ENCODE measurements around the gene CDH4.

CDH4 gene

DNA sequence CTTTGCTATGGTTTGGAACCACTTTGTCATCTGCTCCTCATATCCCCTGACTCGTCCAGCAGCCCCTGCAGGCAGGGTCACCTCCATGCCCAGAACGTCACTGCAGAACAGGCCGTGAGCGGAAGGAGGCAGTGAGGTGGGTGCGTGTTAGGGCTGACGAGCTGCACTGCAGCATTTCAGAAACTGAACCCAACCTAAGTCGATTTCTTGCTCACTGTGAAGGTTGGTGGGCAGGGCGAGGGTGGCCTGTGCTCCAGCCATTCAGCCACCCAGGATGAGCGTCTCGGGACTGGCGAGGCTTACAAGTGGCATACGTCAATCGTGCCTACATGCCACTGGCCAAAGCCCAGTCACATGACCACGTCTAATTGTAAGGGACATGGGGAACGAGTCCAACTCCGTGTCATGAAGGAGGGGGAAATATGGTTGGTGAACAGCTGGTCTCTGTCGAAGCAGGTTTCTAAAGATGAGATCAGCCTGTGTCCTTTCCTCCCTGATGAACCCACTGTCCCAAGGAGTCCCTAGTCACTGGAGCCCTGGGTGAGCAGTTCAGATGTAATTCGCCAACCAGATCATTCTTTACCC lies 524.5 kb downstream of the CDH4 start:
- no peak overlapping the region for H3K9ac ChIP-seq (ENCODE audit: low read length)
- H3K36me3 ChIP-seq (ENCODE audit: control insufficient read depth, insufficient read depth, low read length): no peaks in the 10 kb centered on the region
- no peak overlapping the region for H3K4me3 ChIP-seq (ENCODE audit: low read depth, low read length)
- peaks cover 23% of the 10 kb centered on the region for H3K27me3 ChIP-seq (ENCODE audit: control insufficient read depth, insufficient read depth, low read length)
- no peaks in the 10 kb centered on the region for H3K4me1 ChIP-seq (ENCODE audit: control insufficient read depth, insufficient read depth, low read length)
- H3K9me3 ChIP-seq (ENCODE audit: control insufficient read depth, insufficient read depth, low read depth, low read length): 0 out of 2 replicates have a peak, but pooled peaks cover 1% of the 10 kb centered on the region
- no peak overlapping the region for H3K27ac ChIP-seq (ENCODE audit: low read depth, low read length)

- Histone ChIP-seq H3K4me3 (ENCODE audit: low read depth, low read length) (no peak overlapping the region), H3K27ac (ENCODE audit: low read depth, low read length) (no peak overlapping the region), H3K27me3 (ENCODE audit: control insufficient read depth, insufficient read depth, low read length) (peaks cover 23% of the 10 kb centered on the region), H3K9me3 (ENCODE audit: control insufficient read depth, insufficient read depth, low read depth, low read length) (0 out of 2 replicates have a peak, but pooled peaks cover 3% of the 10 kb centered on the region), H3K9ac (ENCODE audit: low read length) (no peak overlapping the region), H3K36me3 (ENCODE audit: control insufficient read depth, insufficient read depth, low read length) (no peaks in the 10 kb centered on the region), H3K4me1 (ENCODE audit: control insufficient read depth, insufficient read depth, low read length) (no peaks in the 10 kb centered on the region)
Measured at GRCh38 chr20:61777773-61778494, 525.9 kb downstream of the CDH4 start.

DNA sequence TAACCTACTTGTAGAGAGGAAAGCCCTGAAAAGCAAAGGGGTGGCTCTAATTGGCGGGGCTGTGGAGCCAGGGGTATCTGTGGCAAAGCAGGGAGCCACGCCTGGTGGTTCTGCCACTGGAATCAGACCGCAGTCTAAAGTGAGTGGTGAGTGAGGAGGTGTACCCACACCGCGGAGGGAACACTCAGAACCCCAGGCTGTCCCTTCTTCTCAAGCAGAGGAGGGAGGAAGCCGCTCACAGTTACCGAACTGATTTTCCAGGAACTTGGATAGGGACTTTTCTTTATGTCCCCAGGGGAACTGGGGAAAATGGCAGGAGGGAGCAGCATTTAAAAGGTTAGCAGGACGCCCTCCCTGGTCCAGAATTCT lies 526.4 kb downstream of the CDH4 start:
- H3K36me3 ChIP-seq (ENCODE audit: control insufficient read depth, insufficient read depth, low read length): no peaks in the 10 kb centered on the region

GRCh38 chr20:61779176-61779965 lies 527.3 kb downstream of the CDH4 start:
- Histone ChIP-seq H3K4me3 (ENCODE audit: low read depth, low read length) (no peak overlapping the region), H3K9me3 (ENCODE audit: control insufficient read depth, insufficient read depth, low read depth, low read length) (0 out of 2 replicates have a peak, but pooled peaks cover 3% of the 10 kb centered on the region), H3K27ac (ENCODE audit: low read depth, low read length) (no peak overlapping the region), H3K4me1 (ENCODE audit: control insufficient read depth, insufficient read depth, low read length) (no peaks in the 10 kb centered on the region), H3K9ac (ENCODE audit: low read length) (no peak overlapping the region), H3K27me3 (ENCODE audit: control insufficient read depth, insufficient read depth, low read length) (peaks cover 23% of the 10 kb centered on the region), H3K36me3 (ENCODE audit: control insufficient read depth, insufficient read depth, low read length) (no peaks in the 10 kb centered on the region)

More for the DNA sequence above, 526.4 kb downstream of the CDH4 start:
- Histone ChIP-seq H3K4me3 (ENCODE audit: low read depth, low read length) (no peak overlapping the region), H3K9ac (ENCODE audit: low read length) (no peak overlapping the region), H3K4me1 (ENCODE audit: control insufficient read depth, insufficient read depth, low read length) (no peaks in the 10 kb centered on the region), H3K9me3 (ENCODE audit: control insufficient read depth, insufficient read depth, low read depth, low read length) (0 out of 2 replicates have a peak, but pooled peaks cover 3% of the 10 kb centered on the region), H3K27me3 (ENCODE audit: control insufficient read depth, insufficient read depth, low read length) (peaks cover 23% of the 10 kb centered on the region), H3K27ac (ENCODE audit: low read depth, low read length) (no peak overlapping the region)

GRCh38 chr20:61780066-61780465 lies 528.0 kb downstream of the CDH4 start:
- H3K27ac ChIP-seq (ENCODE audit: low read depth, low read length): no peak overlapping the region
- peaks cover 23% of the 10 kb centered on the region for H3K27me3 ChIP-seq (ENCODE audit: control insufficient read depth, insufficient read depth, low read length)
- H3K36me3 ChIP-seq (ENCODE audit: control insufficient read depth, insufficient read depth, low read length): no peaks in the 10 kb centered on the region
- H3K9ac ChIP-seq (ENCODE audit: low read length): no peak overlapping the region
- 0 out of 2 replicates have a peak, but pooled peaks cover 3% of the 10 kb centered on the region for H3K9me3 ChIP-seq (ENCODE audit: control insufficient read depth, insufficient read depth, low read depth, low read length)
- H3K4me3 ChIP-seq (ENCODE audit: low read depth, low read length): no peak overlapping the region
- no peaks in the 10 kb centered on the region for H3K4me1 ChIP-seq (ENCODE audit: control insufficient read depth, insufficient read depth, low read length)

GRCh38 chr20:61784801-61785566 lies 532.9 kb downstream of the CDH4 start:
- H3K27ac ChIP-seq (ENCODE audit: low read depth, low read length): no peak overlapping the region
- H3K4me1 ChIP-seq (ENCODE audit: control insufficient read depth, insufficient read depth, low read length): no peaks in the 10 kb centered on the region
- H3K36me3 ChIP-seq (ENCODE audit: control insufficient read depth, insufficient read depth, low read length): no peaks in the 10 kb centered on the region
- H3K9me3 ChIP-seq (ENCODE audit: control insufficient read depth, insufficient read depth, low read depth, low read length): 0 out of 2 replicates have a peak, but pooled peaks cover 3% of the 10 kb centered on the region
- H3K27me3 ChIP-seq (ENCODE audit: control insufficient read depth, insufficient read depth, low read length): peaks cover 10% of the 10 kb centered on the region
- no peak overlapping the region for H3K4me3 ChIP-seq (ENCODE audit: low read depth, low read length)
- no peak overlapping the region for H3K9ac ChIP-seq (ENCODE audit: low read length)

DNA sequence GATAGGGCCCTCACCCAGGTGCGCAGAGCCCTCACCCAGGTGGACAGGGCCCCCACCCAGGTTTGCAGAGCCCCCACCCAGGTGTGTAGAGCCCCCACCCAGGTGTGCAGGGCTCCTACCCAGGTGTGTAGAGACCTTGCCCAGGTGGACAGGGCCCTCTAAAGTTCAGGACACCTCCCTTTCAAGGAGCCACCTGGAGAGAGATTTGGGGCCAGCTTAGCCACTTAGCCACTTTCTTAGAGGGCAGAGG lies 533.4 kb downstream of the CDH4 start:
- Histone ChIP-seq H3K27me3 (ENCODE audit: control insufficient read depth, insufficient read depth, low read length) (peaks cover 9% of the 10 kb centered on the region; the same call in 1 of the 2 replicates), H3K4me1 (ENCODE audit: control insufficient read depth, insufficient read depth, low read length) (no peaks in the 10 kb centered on the region), H3K9ac (ENCODE audit: low read length) (no peak overlapping the region), H3K36me3 (ENCODE audit: control insufficient read depth, insufficient read depth, low read length) (no peaks in the 10 kb centered on the region), H3K4me3 (ENCODE audit: low read depth, low read length) (no peak overlapping the region), H3K27ac (ENCODE audit: low read depth, low read length) (no peak overlapping the region), H3K9me3 (ENCODE audit: control insufficient read depth, insufficient read depth, low read depth, low read length) (0 out of 2 replicates have a peak, but pooled peaks cover 3% of the 10 kb centered on the region)

GRCh38 chr20:61786230-61786629 lies 534.2 kb downstream of the CDH4 start:
- Histone ChIP-seq H3K4me1 (ENCODE audit: control insufficient read depth, insufficient read depth, low read length) (no peaks in the 10 kb centered on the region), H3K4me3 (ENCODE audit: low read depth, low read length) (no peak overlapping the region), H3K27me3 (ENCODE audit: control insufficient read depth, insufficient read depth, low read length) (peaks cover 9% of the 10 kb centered on the region; the same call in 1 of the 2 replicates), H3K36me3 (ENCODE audit: control insufficient read depth, insufficient read depth, low read length) (no peaks in the 10 kb centered on the region), H3K27ac (ENCODE audit: low read depth, low read length) (no peak overlapping the region), H3K9me3 (ENCODE audit: control insufficient read depth, insufficient read depth, low read depth, low read length) (0 out of 2 replicates have a peak, but pooled peaks cover 3% of the 10 kb centered on the region), H3K9ac (ENCODE audit: low read length) (no peak overlapping the region)

GRCh38 chr20:61788343-61788742 lies 536.3 kb downstream of the CDH4 start:
- Histone ChIP-seq H3K4me3 (ENCODE audit: low read depth, low read length) (no peak overlapping the region), H3K9ac (ENCODE audit: low read length) (no peak overlapping the region), H3K9me3 (ENCODE audit: control insufficient read depth, insufficient read depth, low read depth, low read length) (no peaks in the 10 kb centered on the region), H3K36me3 (ENCODE audit: control insufficient read depth, insufficient read depth, low read length) (no peaks in the 10 kb centered on the region), H3K4me1 (ENCODE audit: control insufficient read depth, insufficient read depth, low read length) (no peaks in the 10 kb centered on the region), H3K27me3 (ENCODE audit: control insufficient read depth, insufficient read depth, low read length) (peaks cover 12% of the 10 kb centered on the region; the same call in 1 of the 2 replicates), H3K27ac (ENCODE audit: low read depth, low read length) (no peak overlapping the region)

GRCh38 chr20:61789329-61789728 lies 537.3 kb downstream of the CDH4 start:
- peaks cover 12% of the 10 kb centered on the region; the same call in 1 of the 2 replicates for H3K27me3 ChIP-seq (ENCODE audit: control insufficient read depth, insufficient read depth, low read length)
- H3K4me1 ChIP-seq (ENCODE audit: control insufficient read depth, insufficient read depth, low read length): no peaks in the 10 kb centered on the region
- no peaks in the 10 kb centered on the region for H3K36me3 ChIP-seq (ENCODE audit: control insufficient read depth, insufficient read depth, low read length)
- H3K9ac ChIP-seq (ENCODE audit: low read length): no peak overlapping the region
- no peak overlapping the region for H3K4me3 ChIP-seq (ENCODE audit: low read depth, low read length)
- H3K9me3 ChIP-seq (ENCODE audit: control insufficient read depth, insufficient read depth, low read depth, low read length): no peaks in the 10 kb centered on the region
- no peak overlapping the region for H3K27ac ChIP-seq (ENCODE audit: low read depth, low read length)
